Vagina (tissue), 2 donors: ENCODE data around the gene TRAF2.

Experiments used
- POLR2A ChIP-seq, 2 donors: fragments of 450-650 bp; IDR thresholded peaks; one replicate each; pipeline ENCODE4 v1.6.1; 2017; ENCODE audit warnings: antibody characterized with exemption in 2 of 2, mild to moderate bottlenecking in 2 of 2, moderate library complexity in 2 of 2
- POLR2AphosphoS5 ChIP-seq, 2 donors: sonication (generic); formaldehyde crosslinking; IDR thresholded peaks; one replicate each; pipeline ENCODE4 v1.9.0; 2017; ENCODE audit warnings: antibody characterized with exemption in 2 of 2, mild to moderate bottlenecking in 2 of 2, low read depth in 1 of 2; ENCODE audit not compliant: insufficient read depth in 1 of 2
- TF ChIP-seq, protein P1 (sequence below), 3 experiments: fragments of 450-650 bp in 2 of 3; fragments of 200-600 bp in 1 of 3; sonication (generic) in 1 of 3; IDR thresholded peaks; one replicate each; pipeline ENCODE4 v1.5.1; 2017 to 2019; ENCODE audit warnings: antibody characterized with exemption in 3 of 3, mild to moderate bottlenecking in 2 of 3, moderate library complexity in 2 of 3

DNA sequence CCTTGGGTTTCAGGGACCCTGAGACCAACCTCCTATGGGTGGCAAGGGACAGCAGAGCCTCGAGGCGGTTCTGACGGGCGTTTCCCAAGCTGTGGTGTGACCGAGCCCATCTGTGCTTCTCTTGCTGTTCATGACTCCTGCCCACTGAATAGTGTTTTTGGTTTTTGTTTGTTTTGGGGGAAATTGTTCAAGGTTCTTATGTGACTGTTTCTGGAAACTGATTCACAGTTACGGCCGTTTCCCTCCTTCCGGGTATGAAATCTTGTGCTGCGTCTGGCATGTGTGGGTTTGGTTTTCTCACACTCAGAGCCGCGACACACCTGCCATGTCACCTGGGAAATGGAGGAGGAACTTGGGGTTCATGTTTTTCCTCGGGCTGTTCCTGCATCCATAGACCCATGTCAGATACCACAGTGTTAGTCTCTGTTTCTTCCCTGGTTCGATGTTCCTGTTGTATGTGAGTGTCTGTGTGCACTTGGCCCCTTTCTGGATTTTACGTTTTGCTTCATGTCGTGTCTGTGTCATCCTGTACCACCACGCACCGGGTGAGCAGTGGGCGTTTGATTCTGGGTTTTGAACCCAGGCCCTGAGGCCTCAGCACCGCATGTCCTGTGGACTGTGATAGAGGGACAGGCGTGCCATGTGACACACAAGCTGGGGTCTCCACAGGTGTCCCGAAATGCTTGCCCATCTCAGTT is 29.5 kb downstream of the TRAF2 start:
- TF ChIP-seq, protein P1, sequence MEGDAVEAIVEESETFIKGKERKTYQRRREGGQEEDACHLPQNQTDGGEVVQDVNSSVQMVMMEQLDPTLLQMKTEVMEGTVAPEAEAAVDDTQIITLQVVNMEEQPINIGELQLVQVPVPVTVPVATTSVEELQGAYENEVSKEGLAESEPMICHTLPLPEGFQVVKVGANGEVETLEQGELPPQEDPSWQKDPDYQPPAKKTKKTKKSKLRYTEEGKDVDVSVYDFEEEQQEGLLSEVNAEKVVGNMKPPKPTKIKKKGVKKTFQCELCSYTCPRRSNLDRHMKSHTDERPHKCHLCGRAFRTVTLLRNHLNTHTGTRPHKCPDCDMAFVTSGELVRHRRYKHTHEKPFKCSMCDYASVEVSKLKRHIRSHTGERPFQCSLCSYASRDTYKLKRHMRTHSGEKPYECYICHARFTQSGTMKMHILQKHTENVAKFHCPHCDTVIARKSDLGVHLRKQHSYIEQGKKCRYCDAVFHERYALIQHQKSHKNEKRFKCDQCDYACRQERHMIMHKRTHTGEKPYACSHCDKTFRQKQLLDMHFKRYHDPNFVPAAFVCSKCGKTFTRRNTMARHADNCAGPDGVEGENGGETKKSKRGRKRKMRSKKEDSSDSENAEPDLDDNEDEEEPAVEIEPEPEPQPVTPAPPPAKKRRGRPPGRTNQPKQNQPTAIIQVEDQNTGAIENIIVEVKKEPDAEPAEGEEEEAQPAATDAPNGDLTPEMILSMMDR (IDR thresholded peaks at IDR 0.05): no peak
- TF ChIP-seq POLR2A (IDR thresholded peaks at IDR 0.05) (no peak), POLR2AphosphoS5 (IDR thresholded peaks at IDR 0.05; ENCODE audit: insufficient read depth in 1 of 2, low read depth in 1 of 2) (no peak)
